Suppressor macrophage treated with lipopolysaccharide for 4 hours (primary cell): ENCODE data around the gene TTLL9.
"Not testable (repeated sequence)": the region's sequence is repeated elsewhere in the genome, so short reads cannot be mapped to it uniquely, and the experiment has no call there.

Source experiments
- DNase-seq: peaks from one replicate; pipeline ENCODE4 v3.0.0-alpha.2; 2020

The TTLL9 gene, protein sequence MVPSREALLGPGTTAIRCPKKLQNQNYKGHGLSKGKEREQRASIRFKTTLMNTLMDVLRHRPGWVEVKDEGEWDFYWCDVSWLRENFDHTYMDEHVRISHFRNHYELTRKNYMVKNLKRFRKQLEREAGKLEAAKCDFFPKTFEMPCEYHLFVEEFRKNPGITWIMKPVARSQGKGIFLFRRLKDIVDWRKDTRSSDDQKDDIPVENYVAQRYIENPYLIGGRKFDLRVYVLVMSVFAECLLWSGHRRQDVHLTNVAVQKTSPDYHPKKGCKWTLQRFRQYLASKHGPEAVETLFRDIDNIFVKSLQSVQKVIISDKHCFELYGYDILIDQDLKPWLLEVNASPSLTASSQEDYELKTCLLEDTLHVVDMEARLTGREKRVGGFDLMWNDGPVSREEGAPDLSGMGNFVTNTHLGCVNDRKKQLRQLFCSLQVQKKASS

GRCh38 chr20:31869942-31870725, at the start of gene TTLL9, which contains the start of gene DUSP15:
Gene TTLL9, plus strand, starts transcription at chr20:31870634. Its CDS starts 493 bp downstream, at chr20:31871127.
Gene DUSP15, minus strand, starts transcription at chr20:31870527. Its CDS starts 190 bp downstream, at chr20:31870337.
- DNase-seq: peak; percentile 38

DNA sequence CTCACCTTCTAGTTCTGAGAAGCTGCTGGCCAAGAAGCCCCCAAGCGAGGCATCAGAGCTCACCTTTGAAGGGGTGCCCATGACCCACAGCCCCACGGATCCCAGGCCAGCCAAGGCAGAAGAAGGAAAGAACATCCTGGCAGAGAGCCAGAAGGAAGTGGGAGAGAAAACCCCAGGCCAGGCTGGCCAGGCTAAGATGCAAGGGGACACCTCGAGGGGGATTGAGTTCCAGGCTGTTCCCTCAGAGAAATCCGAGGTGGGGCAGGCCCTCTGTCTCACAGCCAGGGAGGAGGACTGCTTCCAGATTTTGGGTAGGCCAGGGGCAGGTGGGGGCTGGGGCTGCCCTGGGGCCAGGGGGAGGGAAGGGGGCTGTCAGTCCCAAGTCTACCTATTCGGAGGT, 49.0 kb upstream of the TTLL9 start:
- no peak for DNase-seq

DNA sequence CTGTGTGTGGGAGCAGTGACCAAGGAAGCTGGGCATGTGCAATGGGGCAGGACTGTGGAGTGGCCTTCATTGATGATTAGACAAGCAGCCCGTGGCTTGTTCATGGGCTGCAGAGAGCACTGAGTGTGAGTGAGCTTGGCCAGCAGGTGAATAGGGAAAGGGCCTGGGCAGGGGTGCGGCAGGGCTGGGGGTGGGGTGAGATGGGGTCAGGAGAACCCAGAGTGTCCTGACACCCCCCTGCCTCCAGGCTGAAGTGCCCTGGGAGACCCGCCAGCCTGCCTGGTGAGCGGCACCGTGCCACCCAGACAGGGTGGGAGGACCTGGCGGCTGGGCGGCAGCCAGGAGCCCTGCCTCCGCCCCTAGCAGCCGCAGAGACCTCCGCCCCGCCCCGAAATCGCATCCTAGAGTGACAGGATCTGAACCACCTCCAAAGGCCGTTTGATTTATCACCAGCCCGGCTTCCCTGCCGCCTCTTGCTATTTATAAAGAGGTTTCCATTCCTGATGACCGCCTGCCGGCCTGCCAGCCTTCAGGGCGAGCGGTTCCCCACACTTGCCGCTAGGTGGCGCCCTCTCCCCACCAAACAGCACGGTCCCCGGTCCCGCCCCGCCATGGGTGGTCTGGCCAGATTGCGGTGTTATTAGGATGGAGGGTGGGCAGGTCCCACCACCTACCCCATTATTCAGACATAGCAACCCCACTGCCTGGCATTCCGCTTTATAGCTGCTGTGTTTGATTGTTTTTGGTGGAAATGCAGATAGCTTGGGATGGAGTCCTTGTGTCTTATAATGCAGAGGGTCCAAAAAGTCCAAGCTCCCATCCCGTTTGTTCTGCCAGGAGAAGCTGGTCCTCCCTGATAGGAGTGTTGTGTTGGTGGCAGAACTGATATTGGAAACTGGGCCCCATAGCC, 47.8 kb upstream of the TTLL9 start:
- peak; percentile 74 for DNase-seq

DNA sequence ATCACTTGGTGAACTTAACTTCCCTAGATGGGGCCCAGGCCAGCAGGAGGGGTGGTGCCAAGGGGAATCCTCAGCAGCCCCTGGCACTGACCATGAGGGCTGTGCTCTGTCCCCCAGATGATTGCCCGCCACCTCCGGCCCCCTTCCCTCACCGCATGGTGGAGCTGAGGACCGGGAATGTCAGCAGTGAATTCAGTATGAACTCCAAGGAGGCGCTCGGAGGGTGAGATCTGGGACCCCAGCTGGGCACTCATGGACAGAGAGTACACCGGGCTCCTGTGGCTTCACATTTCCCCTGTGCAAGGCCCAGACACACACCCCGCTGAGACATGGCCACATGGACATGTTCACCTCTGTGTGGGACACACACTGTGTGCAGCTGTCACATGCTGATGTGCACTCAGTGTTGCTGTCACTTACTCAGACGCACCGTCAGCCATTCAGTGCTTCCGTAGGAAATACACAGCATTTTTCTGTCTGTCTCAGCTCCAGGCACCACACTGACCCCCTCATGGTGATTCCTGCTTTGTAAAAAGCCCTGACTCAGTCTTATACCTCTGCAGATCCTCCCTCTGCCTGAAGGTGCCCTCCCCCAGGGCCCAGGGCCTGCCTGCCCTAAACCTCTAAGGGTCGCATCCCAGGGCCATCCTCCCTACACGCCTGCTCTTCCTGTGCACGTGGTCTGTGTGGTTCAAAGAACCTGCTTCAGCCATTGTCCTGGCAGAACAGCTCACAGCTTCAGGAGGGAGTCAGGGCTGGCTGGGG, 46.9 kb upstream of the TTLL9 start:
- no peak for DNase-seq

DNA sequence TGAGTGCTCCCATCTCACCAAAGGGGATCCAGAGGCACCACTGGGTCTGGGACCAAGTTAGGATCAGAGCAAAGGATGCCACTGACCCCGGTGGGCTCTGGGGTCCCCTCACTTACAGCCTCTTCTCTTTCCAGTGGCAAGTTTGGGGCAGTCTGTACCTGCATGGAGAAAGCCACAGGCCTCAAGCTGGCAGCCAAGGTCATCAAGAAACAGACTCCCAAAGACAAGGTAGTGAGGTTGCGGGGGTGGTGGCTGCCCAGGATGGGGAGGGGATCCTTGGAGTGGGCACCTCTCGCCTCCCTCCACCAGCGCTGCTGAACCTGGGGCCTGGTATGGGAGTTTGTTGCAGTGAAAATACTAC, 46.3 kb upstream of the TTLL9 start:
- no peak for DNase-seq

DNA sequence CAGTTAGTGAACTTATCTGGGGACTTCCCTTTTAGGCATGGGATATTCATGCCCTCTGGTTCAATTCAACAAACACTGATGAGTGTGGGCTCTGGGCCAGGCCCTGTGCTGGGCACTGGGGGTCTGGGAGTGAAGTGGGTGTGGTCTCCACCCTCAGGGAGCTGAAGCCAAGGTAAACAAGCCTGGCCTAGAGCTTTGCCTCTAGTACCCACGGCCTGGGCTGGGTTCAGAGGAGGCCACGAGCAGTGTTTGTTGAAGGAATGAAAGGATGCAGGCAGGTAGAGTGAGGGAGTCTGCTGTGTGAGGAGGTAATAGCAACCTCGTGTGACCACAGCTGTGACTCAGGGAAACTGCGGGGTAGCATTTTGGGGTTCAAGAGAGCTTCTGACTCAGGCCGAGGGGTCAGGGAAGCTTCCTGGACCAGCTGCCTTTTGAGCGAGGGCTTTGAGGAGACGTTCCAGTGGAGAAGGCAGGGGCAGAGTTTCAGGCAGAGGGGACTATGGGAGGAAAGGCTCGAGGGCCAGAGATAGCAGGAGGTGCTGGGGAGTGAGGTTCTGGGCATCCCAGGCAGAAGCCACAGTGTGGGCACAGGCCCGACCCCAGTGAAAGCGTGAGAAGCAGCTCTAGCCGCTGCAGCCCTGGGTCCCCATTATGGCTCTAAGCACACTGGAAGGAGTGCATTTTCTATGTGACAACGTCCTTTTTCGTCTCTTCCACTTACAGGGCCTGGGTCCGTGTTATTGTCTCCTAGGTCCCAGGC, 45.7 kb upstream of the TTLL9 start:
- no peak for DNase-seq

GRCh38 chr20:31826074-31826473, 44.4 kb upstream of the TTLL9 start:
- no peak for DNase-seq

- DNase-seq: no peak
Measured at GRCh38 chr20:31827059-31827458, 43.4 kb upstream of the TTLL9 start.

- DNase-seq: not testable (repeated sequence)
Measured at GRCh38 chr20:31828016-31828415, 42.4 kb upstream of the TTLL9 start.

GRCh38 chr20:31829731-31830130, 40.7 kb upstream of the TTLL9 start:
- no peak for DNase-seq

DNA sequence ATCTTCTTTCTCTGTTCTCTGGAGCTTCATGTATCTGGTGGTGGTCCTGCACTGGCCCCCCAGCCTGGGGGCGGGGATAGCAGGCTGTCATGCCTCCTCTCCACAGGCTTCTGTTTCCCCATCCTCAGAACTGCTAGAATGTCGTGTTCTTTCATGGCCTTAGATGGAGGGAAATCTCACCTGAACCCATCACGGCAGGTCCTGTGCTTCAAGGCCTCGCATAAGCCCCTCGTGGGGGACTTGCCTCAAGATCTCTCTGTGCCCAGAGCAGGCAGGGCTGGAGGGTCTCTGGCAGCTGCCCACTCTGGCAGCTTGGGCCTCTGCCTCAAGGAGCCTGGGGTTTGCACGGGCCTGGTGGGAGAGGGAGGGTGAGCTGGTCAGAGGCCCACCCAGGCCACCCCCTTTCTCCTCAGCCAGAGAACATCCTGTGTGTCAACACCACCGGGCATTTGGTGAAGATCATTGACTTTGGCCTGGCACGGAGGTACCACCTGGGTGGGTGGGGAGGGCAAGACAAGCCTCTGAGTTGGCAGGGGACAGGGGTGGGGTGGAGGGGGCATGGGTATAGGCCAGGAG, 39.9 kb upstream of the TTLL9 start:
- DNase-seq: no peak

DNA sequence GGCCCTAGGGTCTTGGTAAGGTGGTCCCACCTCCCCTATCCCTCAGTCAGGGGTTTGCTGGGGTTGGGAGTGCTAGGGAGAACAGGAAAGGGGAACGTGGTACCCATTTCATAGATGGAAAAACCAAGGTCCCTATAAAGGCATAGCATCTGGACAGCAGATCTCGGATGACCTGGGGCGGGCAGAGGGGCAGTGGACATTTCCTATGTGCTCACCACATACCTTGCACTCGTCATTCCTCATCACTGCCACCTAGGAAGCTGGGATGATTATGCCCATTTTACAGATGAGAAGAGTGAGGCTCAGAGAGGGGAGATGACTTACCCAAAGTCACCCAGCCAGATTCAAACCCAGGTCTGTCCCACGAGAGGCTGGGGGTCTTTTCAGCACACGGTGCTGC, 39.2 kb upstream of the TTLL9 start:
- no peak for DNase-seq

DNA sequence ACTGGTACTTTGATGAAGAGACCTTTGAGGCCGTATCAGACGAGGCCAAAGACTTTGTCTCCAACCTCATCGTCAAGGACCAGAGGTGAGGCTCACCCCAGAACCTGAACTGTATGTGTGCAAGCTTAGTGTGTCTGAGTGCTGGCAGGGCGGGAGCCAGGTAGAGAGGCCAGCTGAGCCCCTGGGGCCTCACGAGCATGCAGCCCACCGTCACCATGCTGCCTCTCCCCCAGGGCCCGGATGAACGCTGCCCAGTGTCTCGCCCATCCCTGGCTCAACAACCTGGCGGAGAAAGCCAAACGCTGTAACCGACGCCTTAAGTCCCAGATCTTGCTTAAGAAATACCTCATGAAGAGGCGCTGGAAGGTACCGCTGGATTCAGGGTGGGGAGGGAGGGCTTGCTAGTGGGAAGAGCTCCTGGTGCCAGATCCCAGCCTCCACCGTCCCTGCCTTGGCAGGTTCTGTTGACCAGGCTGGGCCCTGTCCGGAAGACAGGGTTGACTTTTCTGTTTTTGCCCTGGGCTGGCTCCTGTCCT, 38.6 kb upstream of the TTLL9 start:
- DNase-seq: no peak

DNA sequence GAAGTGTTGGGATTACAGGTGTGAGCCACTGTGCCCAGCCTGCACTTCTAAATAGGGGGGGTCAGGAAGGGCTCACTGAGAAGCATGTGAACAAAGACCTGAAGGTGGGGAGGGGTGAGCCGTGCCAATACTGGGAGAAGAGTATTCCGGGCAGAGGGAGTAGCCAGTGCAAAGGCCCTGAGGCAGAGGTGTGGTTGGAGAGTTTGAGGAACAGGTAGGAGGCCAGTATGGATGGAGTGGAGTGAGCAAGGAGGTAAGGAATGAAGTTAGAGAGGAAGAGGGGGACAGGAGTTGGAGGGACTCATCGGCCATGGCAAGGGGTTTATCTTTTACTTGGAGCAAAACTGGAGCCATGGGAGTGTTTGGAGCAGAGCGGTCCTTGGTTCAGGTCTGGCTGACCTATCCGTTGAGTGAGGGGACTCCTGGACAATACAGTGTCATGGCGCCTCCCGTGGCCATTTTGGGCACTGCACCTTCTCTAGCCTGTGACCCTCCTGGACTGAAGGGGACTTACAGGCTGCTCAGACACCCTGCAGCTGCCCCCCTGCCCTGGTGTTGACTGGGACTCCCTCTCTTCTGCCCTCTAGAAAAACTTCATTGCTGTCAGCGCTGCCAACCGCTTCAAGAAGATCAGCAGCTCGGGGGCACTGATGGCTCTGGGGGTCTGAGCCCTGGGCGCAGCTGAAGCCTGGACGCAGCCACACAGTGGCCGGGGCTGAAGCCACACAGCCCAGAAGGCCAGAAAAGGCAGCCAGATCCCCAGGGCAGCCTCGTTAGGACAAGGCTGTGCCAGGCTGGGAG, 37.1 kb upstream of the TTLL9 start:
- DNase-seq: peak; percentile 70

- no peak for DNase-seq
Measured at GRCh38 chr20:31833931-31834521, 36.4 kb upstream of the TTLL9 start.

GRCh38 chr20:31835554-31835953, 34.9 kb upstream of the TTLL9 start:
- DNase-seq: no peak

DNA sequence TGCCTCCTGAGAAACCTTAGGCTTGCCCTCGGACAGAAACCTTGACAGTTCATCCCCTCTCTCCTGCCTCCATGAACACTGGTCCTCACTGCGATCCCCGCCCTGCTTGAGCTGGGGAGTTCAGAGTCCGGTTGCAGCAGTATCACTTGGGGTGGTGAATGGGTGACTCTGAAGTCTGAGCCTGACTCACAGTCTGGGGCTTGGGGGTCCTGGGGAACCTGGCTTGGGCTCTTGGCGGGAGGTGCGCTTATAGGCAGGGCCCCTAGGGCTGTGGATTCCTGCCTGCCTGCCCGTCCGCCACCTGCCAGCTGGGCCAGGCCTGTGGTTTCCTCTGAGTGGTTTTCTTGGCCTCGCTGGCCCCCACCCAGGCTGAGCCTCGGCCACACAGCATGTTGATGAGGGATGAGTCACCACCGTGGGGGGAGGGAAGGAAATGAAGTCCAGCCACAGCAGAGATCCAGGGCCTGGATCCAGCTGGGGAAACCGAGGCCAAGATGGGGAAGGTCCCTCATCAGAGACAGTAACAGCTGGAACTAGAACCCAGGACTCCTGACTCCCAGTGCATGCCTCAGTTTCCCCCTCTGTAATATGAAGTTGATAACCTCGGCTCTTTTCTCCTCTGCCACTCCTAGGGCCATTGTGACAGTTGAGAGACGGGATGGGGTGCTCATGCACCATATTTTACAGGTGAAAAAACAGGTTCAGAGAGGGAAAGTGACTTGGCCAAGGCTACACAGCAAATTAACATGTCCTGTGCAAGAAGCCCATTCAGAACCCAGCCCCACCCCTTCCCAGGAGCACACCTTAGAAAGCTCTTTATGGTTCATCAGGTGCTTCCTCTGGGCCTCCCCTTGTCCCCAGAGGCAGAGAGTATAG, 34.2 kb upstream of the TTLL9 start:
- peak; percentile 78 for DNase-seq

GRCh38 chr20:31836853-31837608, 33.4 kb upstream of the TTLL9 start:
- DNase-seq: no peak
